Measurements from ENCODE around the gene SST.

Gene SST

GRCh38 chr3:187624588-187624987 is 45.6 kb downstream of the SST start:
- Histone ChIP-seq H3K9me3 (ENCODE audit: insufficient read depth, low read depth, low read length) (no peaks in the 10 kb centered on the region), H3K9ac (ENCODE audit: low read depth, low read length) (no peak overlapping the region), H3K4me3 (ENCODE audit: low read length) (no peak overlapping the region), H3K27me3 (ENCODE audit: insufficient read depth, low read length) (peaks cover 52% of the 10 kb centered on the region), H3K27ac (ENCODE audit: low read length) (no peak overlapping the region), H3K4me1 (ENCODE audit: insufficient read depth, low read length) (peaks cover 7% of the 10 kb centered on the region; the same call in 1 of the 2 replicates), H3K36me3 (ENCODE audit: insufficient read depth, low read depth, low read length) (no peaks in the 10 kb centered on the region)

- peaks cover 64% of the 10 kb centered on the region for H3K27me3 ChIP-seq (ENCODE audit: insufficient read depth, low read length)
Measured at GRCh38 chr3:187623285-187623814, 46.8 kb downstream of the SST start.

GRCh38 chr3:187621881-187622280 is 48.3 kb downstream of the SST start:
- Histone ChIP-seq H3K36me3 (ENCODE audit: insufficient read depth, low read depth, low read length) (no peaks in the 10 kb centered on the region), H3K27ac (ENCODE audit: low read length) (no peak overlapping the region), H3K9me3 (ENCODE audit: insufficient read depth, low read depth, low read length) (no peaks in the 10 kb centered on the region), H3K27me3 (ENCODE audit: insufficient read depth, low read length) (peaks cover 76% of the 10 kb centered on the region), H3K4me1 (ENCODE audit: insufficient read depth, low read length) (peaks cover 17% of the 10 kb centered on the region), H3K4me3 (ENCODE audit: low read length) (no peak overlapping the region), H3K9ac (ENCODE audit: low read depth, low read length) (no peak overlapping the region)

More at GRCh38 chr3:187623285-187623814, 46.8 kb downstream of the SST start:
- H3K4me3 ChIP-seq (ENCODE audit: low read length): no peak overlapping the region
- no peak overlapping the region for H3K9ac ChIP-seq (ENCODE audit: low read depth, low read length)
- H3K9me3 ChIP-seq (ENCODE audit: insufficient read depth, low read depth, low read length): no peaks in the 10 kb centered on the region
- H3K27ac ChIP-seq (ENCODE audit: low read length): no peak overlapping the region
- peaks cover 16% of the 10 kb centered on the region for H3K4me1 ChIP-seq (ENCODE audit: insufficient read depth, low read length)
- H3K36me3 ChIP-seq (ENCODE audit: insufficient read depth, low read depth, low read length): no peaks in the 10 kb centered on the region

- Histone ChIP-seq H3K27me3 (ENCODE audit: insufficient read depth, low read length) (peaks cover 78% of the 10 kb centered on the region), H3K4me3 (ENCODE audit: low read length) (peak overlapping the region; percentile 36; the same call in 1 of the 2 replicates), H3K9me3 (ENCODE audit: insufficient read depth, low read depth, low read length) (no peaks in the 10 kb centered on the region), H3K36me3 (ENCODE audit: insufficient read depth, low read depth, low read length) (no peaks in the 10 kb centered on the region), H3K9ac (ENCODE audit: low read depth, low read length) (no peak overlapping the region), H3K27ac (ENCODE audit: low read length) (no peak overlapping the region), H3K4me1 (ENCODE audit: insufficient read depth, low read length) (peaks cover 22% of the 10 kb centered on the region)
Measured at GRCh38 chr3:187619461-187619860, 50.7 kb downstream of the SST start.

Data from iPS-20b (cell line).